Testis (tissue), 5 donors: Measurements from ENCODE around the gene CYP2F1. TPM values are rescaled to one million over a fixed set of nuclear protein-coding genes. Genes with fewer than 3 reads are reported as not detected.

Source experiments
- DNase-seq: peaks from one replicate; pipeline ENCODE4 v3.0.0-alpha.2; 2019
- H3K27ac ChIP-seq, 2 donors: fragments of 200-600 bp; sonication (generic); one replicate each; pipeline ENCODE4 v1.5.1; 2019
- H3K27me3 ChIP-seq: fragments of 200-600 bp; sonication (generic); one replicate; pipeline ENCODE4 v1.5.1; 2019
- H3K36me3 ChIP-seq: fragments of 200-600 bp; sonication (generic); one replicate; pipeline ENCODE4 v1.5.1; 2017; ENCODE audit warnings: low read depth; ENCODE audit errors: missing control alignments
- H3K4me1 ChIP-seq: fragments of 200-600 bp; sonication (generic); one replicate; pipeline ENCODE4 v1.5.1; 2019
- H3K4me3 ChIP-seq, 2 donors: fragments of 200-600 bp; sonication (generic); one replicate each; pipeline ENCODE4 v1.5.1; 2017 to 2019
- H3K9me3 ChIP-seq: fragments of 200-600 bp; sonication (generic); one replicate; pipeline ENCODE4 v1.5.1; 2017
- CTCF ChIP-seq, 3 experiments: fragments of 450-650 bp in 2 of 3; fragments of 200-600 bp in 1 of 3; sonication (generic) in 1 of 3; IDR thresholded peaks; one replicate each; pipeline ENCODE4 v1.5.1; 2016 to 2019; ENCODE audit warnings: antibody characterized with exemption in 3 of 3, mild to moderate bottlenecking in 2 of 3, moderate library complexity in 1 of 3
- POLR2A ChIP-seq: fragments of 450-650 bp; IDR thresholded peaks from one replicate; pipeline ENCODE4 v1.6.1; 2017; ENCODE audit warnings: antibody characterized with exemption, mild to moderate bottlenecking, moderate library complexity
- WGBS, 2 donors: methylation state at CpG; one replicate each; pipeline ENCODE4 v1.1.5; 2018; 5-methylcytosine and 5-hydroxymethylcytosine counted together
- intact Hi-C: fragments of 100-400 bp; cut with DNase I; formaldehyde crosslinking; loops from one replicate; pipeline ENCODE4 v1.15.1; 2023; ENCODE audit warnings: low total_unique reads
- long read RNA-seq, 2 donors: transcript quantifications; one replicate each; lab custom pipeline, GENCODE V29; 2026
- polyA plus RNA-seq: library from polyadenylated mRNA; stranded (reverse); fragments of 350-450 nt; fragmentation: Illumina TruSeq; extraction: RNeasy Lipid Tissue Mini Kit (QIAGEN cat#74804); gene quantifications from one replicate; pipeline ENCODE4 v1.2.3, GENCODE V29; 2014; ENCODE audit warnings: low read depth, low replicate concordance; ENCODE audit not compliant: insufficient read depth
- total RNA-seq, 2 donors: library from RNA; depleted of rRNA; stranded (reverse); fragments of >200 nt; gene quantifications; one replicate each; pipeline ENCODE4 v1.2.3, GENCODE V29; 2016

CYP2F1 gene
- total RNA-seq, result 1 to 10 TPM; 1.7 to 2.5 TPM
- 4.1 TPM for polyA plus RNA-seq
- long read RNA-seq, donor 1, result 0 reads
- long read RNA-seq, donor 2, result 0 reads

- Histone ChIP-seq H3K27me3 (no peaks in the 10 kb centered on the region), H3K27ac (no peak within 1 kb of the TSS), H3K9me3 (no peaks in the 10 kb centered on the region), H3K36me3 (no peaks in the 10 kb centered on the region), H3K4me1 (no peaks in the 10 kb centered on the region), H3K4me3 (no peak within 1 kb of the TSS)
- intact Hi-C loops, result no loop called here
- 79 to 85% methylated on average over 7 of the region's 7 CpGs for WGBS, 2 donors
- TF ChIP-seq CTCF (IDR thresholded peaks at IDR 0.05) (no peak), POLR2A (no peak)
- DNase-seq, result no peak
These were observed at the start of gene CYP2F1 for GRCh38 chr19:41114132-41114531. CYP2F1 (plus strand) TSS chr19:41114432; CDS start chr19:41116189, 1,757 bp downstream.

- Histone ChIP-seq H3K27me3 (no peaks in the 10 kb centered on the region), H3K27ac (no peak overlapping the region), H3K4me1 (no peaks in the 10 kb centered on the region), H3K9me3 (no peaks in the 10 kb centered on the region), H3K36me3 (no peaks in the 10 kb centered on the region), H3K4me3 (peak overlapping the region in 1 of 2 donors; percentile 10)
- intact Hi-C loops, result no loop called here
- 29 to 58% methylated on average over 7 of the region's 7 CpGs for WGBS, 2 donors
- TF ChIP-seq CTCF (IDR thresholded peaks at IDR 0.05), result no peak
- TF ChIP-seq POLR2A, result no peak
- peak; percentile 47 for DNase-seq
These were observed 49.2 kb upstream of the CYP2F1 start for GRCh38 chr19:41064974-41065569.

GRCh38 chr19:41076286-41076685 lies 37.9 kb upstream of the CYP2F1 start:
- WGBS, 2 donors, result 89 to 93% methylated on average over 3 of the region's 3 CpGs
- no peak for DNase-seq
- H3K4me1 ChIP-seq, result no peaks in the 10 kb centered on the region
- TF ChIP-seq POLR2A (no peak), CTCF (IDR thresholded peaks at IDR 0.05) (no peak)
- intact Hi-C loops, result no loop called here
- no peak overlapping the region for H3K27ac ChIP-seq
- H3K36me3 ChIP-seq, result no peaks in the 10 kb centered on the region
- no peaks in the 10 kb centered on the region for H3K9me3 ChIP-seq
- H3K4me3 ChIP-seq, result no peak overlapping the region
- H3K27me3 ChIP-seq, result no peaks in the 10 kb centered on the region

- Histone ChIP-seq H3K27me3 (no peaks in the 10 kb centered on the region), H3K27ac (no peak overlapping the region), H3K9me3 (no peaks in the 10 kb centered on the region), H3K4me1 (no peaks in the 10 kb centered on the region), H3K4me3 (no peak overlapping the region), H3K36me3 (no peaks in the 10 kb centered on the region)
- intact Hi-C loops, result no loop called here
- no peak for DNase-seq
- TF ChIP-seq POLR2A (no peak), CTCF (IDR thresholded peaks at IDR 0.05) (no peak)
- WGBS, 2 donors, result 60% methylated on average over 2 of the region's 2 CpGs
These were observed 30.7 kb upstream of the CYP2F1 start for GRCh38 chr19:41083516-41083915.
